RCC 7860 (cell line): ENCODE results near the gene CIPC.

Experiments
- DNase-seq: peaks from one replicate; pipeline ENCODE4 v3.0.0-alpha.2; 2015; ENCODE audit warnings: low spot score
- FAIRE-seq: peaks from 2 replicates; lab custom pipeline; 2012; peaks lifted over from hg19 to GRCh38; lab: Jason Lieb, UNC

CIPC gene

GRCh38 chr14:77145975-77146740, 48.1 kb downstream of the CIPC start:
- FAIRE-seq, result no peak

GRCh38 chr14:77148510-77149231, 50.6 kb downstream of the CIPC start:
- FAIRE-seq (no peak), DNase-seq (no peak)

More at GRCh38 chr14:77145975-77146740, 48.1 kb downstream of the CIPC start:
- no peak for DNase-seq

- DNase-seq (no peak), FAIRE-seq (no peak)
Measured at GRCh38 chr14:77151245-77151644, 53.2 kb downstream of the CIPC start.

- DNase-seq (peak; percentile 27), FAIRE-seq (no peak)
Measured at GRCh38 chr14:77151918-77152588, 54.0 kb downstream of the CIPC start.

GRCh38 chr14:77153802-77154201, 55.7 kb downstream of the CIPC start:
- no peak for FAIRE-seq
- no peak for DNase-seq

- FAIRE-seq, result no peak
Measured at GRCh38 chr14:77154421-77154820, 56.4 kb downstream of the CIPC start.

GRCh38 chr14:77155083-77155482, 57.0 kb downstream of the CIPC start:
- FAIRE-seq (no peak), DNase-seq (no peak)

More at GRCh38 chr14:77154421-77154820, 56.4 kb downstream of the CIPC start:
- DNase-seq, result no peak

- DNase-seq (no peak), FAIRE-seq (no peak)
Measured at GRCh38 chr14:77157740-77158139, 59.7 kb downstream of the CIPC start.

GRCh38 chr14:77158175-77158881, 60.3 kb downstream of the CIPC start:
- no peak for DNase-seq
- no peak for FAIRE-seq

GRCh38 chr14:77158882-77159255, 60.8 kb downstream of the CIPC start:
- DNase-seq (no peak), FAIRE-seq (no peak)

GRCh38 chr14:77161011-77161410, 63.0 kb downstream of the CIPC start:
- DNase-seq (no peak), FAIRE-seq (no peak)
